Brain microvascular endothelial cell (primary cell): ENCODE measurements around the gene FAM222B.

Source experiments
- DNase-seq: peaks from one replicate; pipeline ENCODE4 v3.0.0-alpha.2; 2020
- H3K27ac ChIP-seq: fragments of 250-450 bp; sonication (Bioruptor Pico); 2 replicates; pipeline ENCODE4 v1.5.1; 2020; ENCODE audit warnings: mild to moderate bottlenecking, moderate library complexity
- H3K27me3 ChIP-seq: fragments of 250-450 bp; sonication (Bioruptor Pico); replicated peaks from 2 replicates; pipeline ENCODE4 v1.5.1; 2020; ENCODE audit warnings: mild to moderate bottlenecking
- H3K36me3 ChIP-seq: fragments of 250-450 bp; sonication (Bioruptor Pico); replicated peaks from 2 replicates; pipeline ENCODE4 v1.5.1; 2020; ENCODE audit warnings: mild to moderate bottlenecking
- H3K4me3 ChIP-seq: 2 replicates; pipeline ENCODE4 v1.5.1; 2011; ENCODE audit warnings: low read depth, mild to moderate bottlenecking, control low read depth, low read length, moderate library complexity
- CTCF ChIP-seq: IDR thresholded peaks from 2 replicates; pipeline ENCODE4 v1.5.1; 2011; ENCODE audit warnings: low read depth, mild to moderate bottlenecking, moderate library complexity, low read length, control low read depth, inconsistent platforms; ENCODE audit errors: missing control alignments
- in situ Hi-C: cut with HindIII; loops from 2 replicates; pipeline ENCODE4 v1.10.0; 2017; ENCODE audit warnings: low sequenced_read_pairs, low pct_ligation_motif_present

FAM222B gene

GRCh38 chr17:28756049-28756804 lies 86.4 kb downstream of the FAM222B start:
- no peak overlapping the region for H3K4me3 ChIP-seq
- in situ Hi-C loops: no loop called here
- H3K27ac ChIP-seq: no peak overlapping the region
- H3K36me3 ChIP-seq: peaks cover 46% of the 10 kb centered on the region
- no peak for DNase-seq
- TF ChIP-seq CTCF: no peak
- H3K27me3 ChIP-seq: no peaks in the 10 kb centered on the region

GRCh38 chr17:28755486-28755885 lies 87.1 kb downstream of the FAM222B start:
- Histone ChIP-seq H3K36me3 (peaks cover 54% of the 10 kb centered on the region), H3K27me3 (no peaks in the 10 kb centered on the region), H3K27ac (no peak overlapping the region), H3K4me3 (no peak overlapping the region)
- TF ChIP-seq CTCF: no peak
- in situ Hi-C loops: no loop called here
- DNase-seq: no peak

- no peak overlapping the region for H3K27ac ChIP-seq
- H3K36me3 ChIP-seq: peaks cover 58% of the 10 kb centered on the region
- TF ChIP-seq CTCF: no peak
- no peak for DNase-seq
- H3K4me3 ChIP-seq: no peak overlapping the region
- H3K27me3 ChIP-seq: no peaks in the 10 kb centered on the region
- in situ Hi-C loops: no loop called here
These were observed 90.8 kb downstream of the FAM222B start for GRCh38 chr17:28751600-28752366.

- DNase-seq: peak; percentile 92
- H3K4me3 ChIP-seq: no peak overlapping the region
- H3K27me3 ChIP-seq: no peaks in the 10 kb centered on the region
- in situ Hi-C loops: no loop called here
- TF ChIP-seq CTCF: peak; percentile 100
- peaks cover 58% of the 10 kb centered on the region for H3K36me3 ChIP-seq
- no peak overlapping the region for H3K27ac ChIP-seq
These were observed 92.2 kb downstream of the FAM222B start for GRCh38 chr17:28750178-28751047.

GRCh38 chr17:28749516-28750177 lies 92.9 kb downstream of the FAM222B start:
- Histone ChIP-seq H3K27me3 (no peaks in the 10 kb centered on the region), H3K4me3 (no peak overlapping the region), H3K27ac (no peak overlapping the region), H3K36me3 (peaks cover 58% of the 10 kb centered on the region)
- no peak for DNase-seq
- TF ChIP-seq CTCF: no peak
- in situ Hi-C loops: no loop called here
